Epidermal melanocyte (primary cell): ENCODE results near the gene CHD9NB.
"Not testable (repeated sequence)": the region's sequence is repeated elsewhere in the genome, so short reads cannot be mapped to it uniquely, and the experiment has no call there.

ENCODE experiments used
- DNase-seq: peaks from one replicate; pipeline ENCODE4 v3.0.0; 2011; ENCODE audit warnings: low spot score; ENCODE audit not compliant: insufficient read length

Gene CHD9NB

GRCh38 chr16:53057658-53058057 is 5.0 kb upstream of the CHD9NB start:
- DNase-seq, result no peak

- no peak for DNase-seq
Measured at GRCh38 chr16:53056392-53056881, 3.7 kb upstream of the CHD9NB start.

- DNase-seq, result no peak
Measured at GRCh38 chr16:53055541-53056391, 3.1 kb upstream of the CHD9NB start.

DNA sequence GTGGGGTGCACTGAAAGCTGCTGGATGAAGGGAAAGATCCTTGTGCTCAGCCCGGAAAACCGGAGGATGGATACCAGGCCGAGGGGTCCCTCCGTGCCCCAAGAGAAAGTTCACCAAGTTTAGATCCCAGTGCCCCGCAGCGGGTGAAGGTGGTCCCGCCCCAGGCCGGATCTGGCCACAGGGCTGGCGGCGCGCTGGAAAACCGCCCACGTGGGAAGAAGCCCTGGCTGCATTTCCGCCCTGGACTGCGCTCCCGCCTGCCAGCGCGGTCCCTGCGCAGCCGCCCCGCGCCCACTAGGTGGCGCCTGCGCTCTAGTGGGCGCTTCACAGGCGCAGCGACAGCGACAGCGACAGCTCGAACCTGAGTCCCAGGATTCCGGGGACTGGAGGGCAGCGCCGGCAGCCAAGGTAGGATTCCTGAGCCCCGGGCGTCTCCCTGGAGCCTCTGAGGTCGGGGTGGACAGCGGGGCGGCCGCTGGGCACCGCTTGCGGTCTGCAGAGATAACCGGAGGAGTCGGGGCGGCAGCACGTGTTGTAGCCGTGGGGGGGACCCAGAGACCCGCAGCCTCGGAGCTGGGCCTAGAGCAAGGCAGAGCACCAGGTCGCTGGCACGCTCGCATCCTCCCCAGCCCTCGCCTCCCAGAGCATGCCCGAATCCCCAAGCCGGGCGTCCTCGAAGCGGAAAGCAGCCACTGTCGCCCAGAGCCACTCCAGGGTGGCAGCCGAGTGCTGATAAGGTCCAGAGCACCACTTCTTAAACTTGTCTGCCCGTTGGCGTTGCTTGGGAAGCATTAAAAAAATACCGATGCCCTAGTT is 2.2 kb upstream of the CHD9NB start, which contains the start of gene CHD9:
Gene CHD9 (plus strand): TSS at position 322 of the 816 bp plus-strand sequence. CDS start 101,099 bp downstream, outside the sequence.
- DNase-seq, result peak; percentile 80

DNA sequence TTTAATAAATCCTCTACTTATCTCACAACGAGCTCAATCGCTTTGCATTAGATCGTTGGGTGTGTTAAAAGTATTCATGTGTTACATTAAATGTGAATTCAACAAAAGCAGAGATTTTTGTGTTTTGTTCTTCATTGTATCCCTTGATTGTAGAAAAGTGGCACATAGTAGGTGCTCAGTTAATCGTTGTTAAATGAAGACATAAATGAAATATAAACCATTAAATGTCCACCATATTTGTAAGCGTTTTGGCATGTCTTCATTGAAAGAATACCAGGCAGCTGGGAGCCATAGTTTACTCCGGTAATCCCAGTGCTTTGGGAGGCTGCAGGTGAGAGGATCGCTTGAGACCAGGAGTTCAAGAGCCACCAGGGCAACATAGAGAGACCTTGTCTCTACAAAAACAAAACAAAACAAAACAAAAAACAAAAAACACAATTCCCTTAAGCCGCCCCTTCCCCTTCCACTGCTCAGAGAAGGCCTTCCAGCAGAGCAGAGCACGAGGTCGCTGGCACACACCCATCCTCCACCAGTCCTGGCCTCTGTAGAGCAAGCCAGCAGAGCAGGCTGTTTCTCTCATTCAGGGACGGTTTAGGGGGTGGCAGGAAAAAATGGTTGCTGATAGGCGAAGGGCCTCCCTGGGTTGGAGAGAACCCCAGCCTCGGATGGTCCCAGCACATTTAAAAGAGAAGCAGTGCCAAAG is 1.4 kb upstream of the CHD9NB start:
- no peak for DNase-seq

DNA sequence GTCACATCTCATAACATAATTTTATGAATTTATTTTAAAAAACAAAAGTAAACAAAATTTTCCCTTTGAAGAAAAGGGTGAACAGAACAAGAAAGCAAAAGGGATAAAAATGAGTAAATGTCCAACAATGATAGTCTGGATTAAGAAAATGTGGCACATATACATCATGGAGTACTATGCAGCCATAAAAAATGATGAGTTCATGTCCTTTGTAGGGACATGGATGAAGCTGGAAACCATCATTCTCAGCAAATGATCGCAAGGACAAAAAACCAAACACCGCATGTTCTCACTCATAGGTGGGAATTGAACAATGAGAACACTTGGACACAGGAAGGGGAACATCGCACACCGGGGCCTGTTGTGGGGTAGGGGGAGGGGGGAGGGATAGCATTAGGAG is 1.4 kb downstream of the CHD9NB start:
- not testable (repeated sequence) for DNase-seq

DNA sequence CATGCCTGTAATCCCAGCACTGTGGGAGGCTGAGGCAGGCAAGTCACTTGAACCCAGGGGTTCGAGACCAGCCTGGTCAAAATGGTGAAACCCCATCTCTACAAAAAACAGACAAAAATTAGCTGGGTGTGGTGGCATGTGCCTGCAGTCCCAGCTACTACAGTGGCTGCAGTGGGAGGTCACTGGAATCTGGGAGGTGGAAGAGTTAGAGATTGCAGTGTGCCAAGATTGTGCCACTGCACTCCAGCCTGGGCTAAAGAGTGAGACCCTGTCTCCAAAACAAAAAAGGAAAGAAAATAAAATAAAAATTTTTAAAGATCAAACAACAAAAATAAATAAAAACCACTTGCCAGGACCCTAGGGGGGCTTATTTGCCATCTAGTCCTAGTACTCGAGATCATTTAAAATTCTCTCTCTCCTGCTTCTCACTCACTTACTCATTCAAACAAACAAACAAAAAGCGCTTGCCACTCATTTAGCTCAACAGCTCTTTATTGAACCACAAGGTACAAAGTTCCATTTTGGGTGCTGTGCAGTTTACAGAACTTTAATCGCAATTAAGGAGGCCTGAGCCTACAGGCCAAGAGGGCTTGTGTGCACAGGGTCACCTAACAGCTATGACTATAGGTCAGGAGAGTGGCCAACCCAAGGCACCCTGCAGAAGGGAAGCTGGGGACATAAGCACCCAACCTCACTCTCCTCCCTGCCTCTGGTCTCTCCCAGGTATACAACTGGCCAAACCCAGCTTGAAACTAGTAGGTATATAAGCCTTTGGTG is 4.4 kb downstream of the CHD9NB start:
- no peak for DNase-seq

DNA sequence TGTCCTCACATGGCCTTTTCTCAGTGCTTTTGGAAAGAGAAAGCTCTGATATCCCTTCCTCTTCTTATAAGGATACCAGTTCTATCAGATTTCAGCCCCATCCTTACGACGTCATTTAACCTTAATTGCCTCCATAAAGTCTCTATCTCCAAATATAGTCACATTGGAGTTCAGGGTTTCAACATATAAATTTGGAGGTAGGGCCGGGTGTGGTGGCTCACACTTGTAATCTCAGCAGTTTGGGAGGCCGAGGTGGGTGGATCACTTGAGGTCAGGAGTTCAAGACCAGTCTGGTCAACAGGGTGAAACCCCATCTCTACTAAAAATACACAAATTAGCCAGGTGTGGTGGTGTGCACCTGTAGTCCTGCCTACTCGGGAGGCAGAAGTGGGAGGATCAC is 5.2 kb downstream of the CHD9NB start:
- not testable (repeated sequence) for DNase-seq

DNA sequence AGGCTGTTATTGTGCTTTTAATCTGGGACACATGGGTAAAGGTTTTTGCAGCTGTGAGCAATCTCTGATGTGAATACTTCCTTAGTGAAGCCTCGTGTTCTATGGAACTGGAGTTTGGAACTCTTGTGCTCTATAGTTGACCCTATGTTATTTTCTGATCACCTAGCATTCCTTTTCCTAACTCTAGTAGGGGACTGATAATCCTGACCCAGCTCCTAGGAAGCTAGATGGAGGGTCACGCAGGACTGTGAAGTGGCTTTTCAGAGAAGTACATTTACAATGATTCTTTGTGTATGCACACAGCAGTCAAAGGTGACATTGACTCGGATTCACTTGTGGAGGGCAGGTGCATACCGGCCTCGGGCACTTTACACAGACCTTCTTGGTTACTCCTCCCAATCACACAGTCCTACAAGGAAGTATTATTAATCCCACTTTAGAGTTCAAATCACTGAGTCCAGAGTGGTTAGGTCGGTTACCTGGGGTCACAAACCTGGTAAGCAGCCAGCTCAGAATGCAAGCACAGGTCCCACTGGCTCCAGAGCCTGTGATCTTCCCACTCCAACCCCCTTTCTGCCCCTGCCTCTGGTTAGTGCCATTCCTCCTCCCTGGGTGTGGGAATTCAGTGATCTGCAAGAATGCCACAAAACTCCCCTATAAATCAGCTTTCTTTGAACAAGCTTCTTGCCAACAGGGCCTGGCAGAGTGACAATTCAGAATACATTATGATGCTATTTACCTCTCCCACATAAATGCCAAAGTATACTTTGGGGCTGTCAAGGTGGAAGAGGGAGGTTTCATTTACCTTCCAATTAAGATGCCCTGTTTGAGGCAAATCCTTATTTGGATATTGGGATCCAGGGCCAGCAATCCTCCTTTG is 7.1 kb downstream of the CHD9NB start:
- DNase-seq, result no peak

DNA sequence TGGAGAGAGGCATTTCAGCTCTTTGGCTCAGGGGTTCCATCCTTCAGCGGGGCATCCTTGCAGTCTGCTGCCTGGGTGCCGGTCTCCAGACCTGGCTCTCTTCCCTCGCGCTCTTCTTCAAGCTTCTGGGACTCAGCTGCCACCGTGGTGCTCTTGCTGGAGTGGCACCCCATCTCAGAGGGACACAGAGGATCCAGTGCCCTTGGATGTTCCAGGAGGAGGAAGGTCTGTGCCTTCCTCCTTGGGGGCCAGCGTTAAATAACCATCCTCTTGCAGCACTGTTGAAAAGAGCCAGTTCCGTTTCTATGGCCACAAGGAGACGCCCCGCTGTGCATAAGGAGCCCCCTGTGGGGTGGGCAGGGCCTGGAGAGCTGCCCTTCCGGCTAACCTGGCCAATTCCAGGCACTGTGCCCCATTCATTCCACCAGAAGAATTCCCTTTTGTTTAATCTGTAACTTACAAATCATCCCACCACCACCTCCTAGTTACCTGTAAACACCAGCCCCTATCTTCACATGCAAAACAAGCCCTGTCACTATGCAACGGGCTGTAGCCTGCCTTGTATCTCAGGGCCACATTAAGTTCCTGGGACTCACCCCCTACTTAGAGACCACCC is 8.6 kb downstream of the CHD9NB start:
- DNase-seq, result no peak

GRCh38 chr16:53043428-53043831 is 9.3 kb downstream of the CHD9NB start:
- no peak for DNase-seq

DNA sequence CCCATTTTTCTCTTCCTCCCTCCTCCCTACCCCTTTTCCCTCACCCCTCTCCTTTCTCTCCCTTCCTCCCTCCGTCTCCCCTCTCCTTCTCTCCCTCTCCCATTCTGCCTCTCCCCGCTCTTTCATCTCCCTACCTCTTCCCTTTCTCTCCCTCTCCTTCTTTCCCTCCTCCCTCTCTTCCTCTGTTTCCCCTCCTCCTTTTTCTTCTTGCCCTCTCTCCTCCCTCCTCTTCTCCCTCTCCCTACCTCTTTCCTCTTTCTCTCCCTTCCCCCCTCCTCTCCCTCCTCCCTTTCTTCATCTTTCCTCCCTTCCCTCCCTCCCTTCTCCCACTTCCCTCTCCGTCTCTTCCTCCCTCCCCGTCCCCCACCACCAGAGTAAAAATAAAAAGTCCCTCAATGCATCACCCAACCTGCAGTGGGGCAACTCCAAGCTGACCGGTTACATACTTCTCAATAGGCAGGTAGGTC is 10.4 kb downstream of the CHD9NB start:
- no peak for DNase-seq

DNA sequence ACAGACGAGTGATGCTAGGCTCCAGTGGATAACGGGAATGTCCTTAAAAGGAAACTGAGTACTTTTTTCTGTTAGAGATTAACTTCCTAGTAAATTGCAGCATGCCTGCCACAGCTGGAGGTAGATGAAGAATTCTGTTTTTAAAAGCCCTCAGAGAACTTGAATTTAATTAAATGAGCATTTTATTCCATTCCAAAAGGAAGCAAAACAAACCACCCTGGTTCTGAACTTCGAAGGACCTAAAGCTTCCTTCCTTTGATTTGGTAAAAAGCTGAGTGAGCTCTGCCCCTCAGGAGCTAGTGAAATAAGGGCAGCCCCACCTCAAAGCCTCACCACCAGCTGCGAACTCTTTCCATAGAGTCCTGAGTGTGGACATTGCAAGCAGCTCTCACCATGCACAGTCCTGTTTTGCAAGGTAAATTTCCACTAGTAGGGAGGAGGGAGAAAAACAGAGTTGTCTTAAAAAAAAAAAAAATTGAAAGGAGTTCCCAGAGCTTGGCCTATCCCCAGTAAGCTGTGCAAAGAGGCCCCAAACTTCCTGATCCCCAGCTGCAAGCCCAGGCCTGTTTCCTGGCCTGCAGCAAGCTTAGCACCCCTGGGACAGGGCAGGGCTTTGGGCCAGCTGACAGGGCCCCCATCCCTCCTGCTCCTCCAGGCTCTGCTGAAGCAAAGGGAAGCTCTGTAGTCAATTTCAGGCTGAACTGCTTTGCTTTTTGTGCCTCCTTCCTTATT is 11.2 kb downstream of the CHD9NB start:
- no peak for DNase-seq

DNA sequence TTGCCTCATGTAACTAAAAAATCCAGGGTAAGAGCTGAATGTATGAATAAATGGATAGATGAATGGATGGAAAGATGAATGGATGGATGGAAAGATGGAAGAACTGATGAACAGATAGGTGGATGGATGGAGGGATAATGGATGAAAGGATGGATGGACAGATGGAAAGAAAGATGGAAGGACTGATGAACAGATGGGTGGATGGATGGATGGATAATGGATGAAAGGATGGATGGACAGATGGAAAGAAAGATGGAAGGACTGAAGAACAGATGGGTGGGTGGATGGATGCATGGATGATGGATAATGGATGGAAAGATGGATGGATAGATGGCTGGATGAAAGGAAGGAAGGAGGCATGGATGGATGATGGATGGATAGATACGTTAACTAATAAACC is 11.9 kb downstream of the CHD9NB start:
- no peak for DNase-seq

GRCh38 chr16:53036711-53037110 is 16.0 kb downstream of the CHD9NB start:
- DNase-seq, result not testable (repeated sequence)

GRCh38 chr16:53036066-53036465 is 16.6 kb downstream of the CHD9NB start:
- DNase-seq, result no peak

GRCh38 chr16:53035176-53035942 is 17.3 kb downstream of the CHD9NB start:
- no peak for DNase-seq

- DNase-seq, result no peak
Measured at GRCh38 chr16:53034306-53034705, 18.4 kb downstream of the CHD9NB start.
